CD4-positive, alpha-beta memory T cell (primary cell): ENCODE measurements around the gene CELF5. TPM values are rescaled to one million over a fixed set of nuclear protein-coding genes. Genes with fewer than 3 reads are reported as not detected.
"Not testable (repeated sequence)": the region's sequence is repeated elsewhere in the genome, so short reads cannot be mapped to it uniquely, and the experiment has no call there.

ENCODE experiments used
- CTCF ChIA-PET: fragments of 350-600 bp; sonication (Branson Sonifier 250); formaldehyde crosslinking; loops from one replicate; lab custom pipeline; 2021; ENCODE audit warnings: inconsistent platforms; ENCODE audit not compliant: partially characterized antibody; lab: Charles Lee
- POLR2A ChIA-PET: fragments of 350-600 bp; sonication (Branson Sonifier 250); formaldehyde crosslinking; loops from one replicate; lab custom pipeline; 2021; ENCODE audit not compliant: partially characterized antibody; lab: Charles Lee
- DNase-seq, 5 donors: peaks; one replicate each; pipeline versions ENCODE4 v3.0.0 to v3.0.0-alpha.2; 2020 to 2022; ENCODE audit warnings: mixed read lengths in 1 of 5
- H3K27ac ChIP-seq: one replicate; pipeline ENCODE4 v1.7.0; 2013; ENCODE audit warnings: low read depth, low read length
- H3K27me3 ChIP-seq: 2 replicates; pipeline ENCODE4 v1.7.0; 2013; ENCODE audit warnings: mild to moderate bottlenecking, low read length, moderate library complexity; ENCODE audit not compliant: insufficient read depth
- H3K36me3 ChIP-seq: 2 replicates; pipeline ENCODE4 v1.7.0; 2013; ENCODE audit warnings: mild to moderate bottlenecking, low read length, moderate library complexity; ENCODE audit not compliant: insufficient read depth
- H3K4me1 ChIP-seq: 2 replicates; pipeline ENCODE4 v1.7.0; 2013; ENCODE audit warnings: mild to moderate bottlenecking, low read length, moderate library complexity; ENCODE audit not compliant: insufficient read depth
- H3K4me3 ChIP-seq, 2 donors: one replicate each; pipeline ENCODE4 v1.7.0; 2013; ENCODE audit warnings: low read length in 2 of 2, mild to moderate bottlenecking in 1 of 2
- H3K9me3 ChIP-seq, 2 donors: one replicate each; pipeline ENCODE4 v1.7.0; 2013; ENCODE audit warnings: low read length in 2 of 2, control low read depth in 1 of 2; ENCODE audit not compliant: control insufficient read depth in 1 of 2
- H3K27ac Mint-ChIP-seq, 7 donors: one replicate each; pipeline ENCODE4 v1.8.0; 2020 to 2021; ENCODE audit warnings: mixed read lengths in 7 of 7, mild to moderate bottlenecking in 6 of 7, inconsistent platforms in 3 of 7, moderate library complexity in 3 of 7
- H3K27me3 Mint-ChIP-seq, 2 donors: one replicate each; pipeline ENCODE4 v1.8.0; 2020 to 2021; ENCODE audit warnings: mixed read lengths in 2 of 2
- H3K36me3 Mint-ChIP-seq, 2 donors: one replicate each; pipeline ENCODE4 v1.8.0; 2020 to 2021; ENCODE audit warnings: mixed read lengths in 2 of 2, inconsistent platforms in 1 of 2, mild to moderate bottlenecking in 1 of 2
- H3K4me1 Mint-ChIP-seq, 4 donors: one replicate each; pipeline ENCODE4 v1.8.0; 2020 to 2021; ENCODE audit warnings: mixed read lengths in 4 of 4, mild to moderate bottlenecking in 1 of 4
- H3K4me3 Mint-ChIP-seq, 8 donors: one replicate each; pipeline ENCODE4 v1.8.0; 2020 to 2021; ENCODE audit warnings: mixed read lengths in 8 of 8, mild to moderate bottlenecking in 7 of 8, moderate library complexity in 6 of 8, inconsistent platforms in 3 of 8
- H3K9me3 Mint-ChIP-seq, 8 donors: one replicate each; pipeline ENCODE4 v1.8.0; 2020 to 2021; ENCODE audit warnings: mixed read lengths in 8 of 8, mild to moderate bottlenecking in 5 of 8, inconsistent platforms in 3 of 8, moderate library complexity in 1 of 8
- intact Hi-C: fragments of 100-400 bp; cut with micrococcal nuclease; formaldehyde crosslinking; loops from one replicate; pipeline ENCODE4 v1.15.1; 2023
- polyA plus RNA-seq, 2 donors: library from polyadenylated mRNA; unstranded; fragments of 300-500 nt; fragmentation: Illumina TruSeq; gene quantifications; one replicate each; pipeline ENCODE4 v1.2.3, GENCODE V29; 2021
- total RNA-seq, 2 experiments: library from RNA; stranded (reverse); gene quantifications; one replicate each; pipeline ENCODE4 v1.2.3, GENCODE V29; 2021

CELF5 gene
- total and polyA plus RNA-seq, 4 experiments from 2014 or later: 0.32 to 0.64 (median 0.44) TPM; not detected in 1

GRCh38 chr19:3233831-3234230 is 9.4 kb downstream of the CELF5 start:
- Mint-ChIP-seq H3K27ac (no peak overlapping the region), H3K4me3 (no peak overlapping the region), H3K9me3 (peaks cover 0 to 4% (median 0%) of the 10 kb centered on the region in 8 donors), H3K36me3 (no peaks in the 10 kb centered on the region), H3K4me1 (no peaks in the 10 kb centered on the region), H3K27me3 (peaks cover 7 to 16% of the 10 kb centered on the region in 2 donors)
- intact Hi-C loops: no loop called here
- H3K27ac ChIP-seq: no peak overlapping the region
- ChIA-PET POLR2A (no interaction called here), CTCF (no interaction called here)
- no peak for DNase-seq
- no peaks in the 10 kb centered on the region for H3K9me3 ChIP-seq
- H3K36me3 ChIP-seq: no peaks in the 10 kb centered on the region
- H3K4me1 ChIP-seq: no peaks in the 10 kb centered on the region
- H3K27me3 ChIP-seq: no peaks in the 10 kb centered on the region
- H3K4me3 ChIP-seq: no peak overlapping the region

- ChIA-PET CTCF (interaction anchor here (1.0 kb wide), 1 partner anchor 11 kb away, joined by 3 read pairs; no protein-coding TSS in a partner anchor), POLR2A (no interaction called here)
- Histone ChIP-seq H3K27me3 (no peaks in the 10 kb centered on the region), H3K9me3 (no peaks in the 10 kb centered on the region), H3K27ac (no peak overlapping the region), H3K4me1 (no peaks in the 10 kb centered on the region), H3K36me3 (no peaks in the 10 kb centered on the region), H3K4me3 (no peak overlapping the region)
- peaks cover 0 to 4% (median 0%) of the 10 kb centered on the region in 8 donors for H3K9me3 Mint-ChIP-seq
- H3K4me1 Mint-ChIP-seq: no peaks in the 10 kb centered on the region
- H3K4me3 Mint-ChIP-seq: no peak overlapping the region
- H3K36me3 Mint-ChIP-seq: no peaks in the 10 kb centered on the region
- H3K27ac Mint-ChIP-seq: no peak overlapping the region
- intact Hi-C loops: no loop called here
- H3K27me3 Mint-ChIP-seq: peaks cover 2 to 13% of the 10 kb centered on the region in 2 donors
- DNase-seq: no peak
These were observed 10.3 kb downstream of the CELF5 start for GRCh38 chr19:3234800-3235199.

GRCh38 chr19:3235604-3236003 is 11.1 kb downstream of the CELF5 start:
- H3K4me3 Mint-ChIP-seq, H3K9me3 Mint-ChIP-seq, POLR2A ChIA-PET, intact Hi-C loops, H3K27ac Mint-ChIP-seq, DNase-seq, H3K4me3 ChIP-seq, H3K9me3 ChIP-seq, H3K36me3 ChIP-seq, H3K4me1 Mint-ChIP-seq, H3K4me1 ChIP-seq, H3K27ac ChIP-seq, H3K27me3 ChIP-seq, H3K36me3 Mint-ChIP-seq: not testable (repeated sequence)
- H3K27me3 Mint-ChIP-seq: peaks cover 2 to 13% of the 10 kb centered on the region in 2 donors
- CTCF ChIA-PET: interaction anchor here (1.0 kb wide), 1 partner anchor 12 kb away, joined by 3 read pairs; no protein-coding TSS in a partner anchor

- Mint-ChIP-seq H3K36me3 (no peaks in the 10 kb centered on the region), H3K4me3 (no peak overlapping the region), H3K27ac (no peak overlapping the region), H3K4me1 (no peaks in the 10 kb centered on the region), H3K27me3 (peaks cover 2 to 13% of the 10 kb centered on the region in 2 donors), H3K9me3 (peaks cover 0 to 4% (median 0%) of the 10 kb centered on the region in 8 donors)
- Histone ChIP-seq H3K27ac (no peak overlapping the region), H3K27me3 (no peaks in the 10 kb centered on the region), H3K9me3 (no peaks in the 10 kb centered on the region), H3K36me3 (no peaks in the 10 kb centered on the region), H3K4me3 (no peak overlapping the region), H3K4me1 (no peaks in the 10 kb centered on the region)
- ChIA-PET POLR2A (no interaction called here), CTCF (no interaction called here)
- intact Hi-C loops: no loop called here
- DNase-seq: no peak
These were observed 11.8 kb downstream of the CELF5 start for GRCh38 chr19:3236272-3236671.

GRCh38 chr19:3238066-3238561 is 13.7 kb downstream of the CELF5 start:
- Histone ChIP-seq H3K36me3 (no peaks in the 10 kb centered on the region), H3K27me3 (no peaks in the 10 kb centered on the region), H3K4me3 (no peak overlapping the region), H3K27ac (no peak overlapping the region), H3K4me1 (no peaks in the 10 kb centered on the region), H3K9me3 (no peaks in the 10 kb centered on the region)
- no peak overlapping the region for H3K27ac Mint-ChIP-seq
- H3K4me3 Mint-ChIP-seq: no peak overlapping the region
- peaks cover 0 to 4% (median 0%) of the 10 kb centered on the region in 8 donors for H3K9me3 Mint-ChIP-seq
- POLR2A ChIA-PET: no interaction called here
- no peaks in the 10 kb centered on the region for H3K36me3 Mint-ChIP-seq
- DNase-seq: no peak
- H3K27me3 Mint-ChIP-seq: peaks cover 0 to 9% of the 10 kb centered on the region in 2 donors
- CTCF ChIA-PET: no interaction called here
- intact Hi-C loops: no loop called here
- H3K4me1 Mint-ChIP-seq: no peaks in the 10 kb centered on the region

GRCh38 chr19:3239367-3239766 is 14.9 kb downstream of the CELF5 start:
- no peaks in the 10 kb centered on the region for H3K27me3 ChIP-seq
- ChIA-PET POLR2A (no interaction called here), CTCF (no interaction called here)
- no peak overlapping the region for H3K27ac ChIP-seq
- Mint-ChIP-seq H3K36me3 (no peaks in the 10 kb centered on the region), H3K9me3 (peaks cover 0 to 3% (median 0%) of the 10 kb centered on the region in 8 donors), H3K4me1 (no peaks in the 10 kb centered on the region), H3K4me3 (no peak overlapping the region), H3K27ac (no peak overlapping the region), H3K27me3 (peaks cover 0 to 4% of the 10 kb centered on the region in 2 donors)
- intact Hi-C loops: no loop called here
- H3K36me3 ChIP-seq: no peaks in the 10 kb centered on the region
- DNase-seq: no peak
- H3K9me3 ChIP-seq: no peaks in the 10 kb centered on the region
- H3K4me3 ChIP-seq: no peak overlapping the region
- no peaks in the 10 kb centered on the region for H3K4me1 ChIP-seq

- Mint-ChIP-seq H3K9me3 (no peaks in the 10 kb centered on the region), H3K36me3 (no peaks in the 10 kb centered on the region), H3K4me1 (no peaks in the 10 kb centered on the region), H3K27me3 (peaks cover 0 to 2% of the 10 kb centered on the region in 2 donors), H3K27ac (no peak overlapping the region), H3K4me3 (no peak overlapping the region)
- ChIA-PET POLR2A (no interaction called here), CTCF (no interaction called here)
- no peaks in the 10 kb centered on the region for H3K27me3 ChIP-seq
- DNase-seq: peak; percentile 42 to 58 (median 47)
- no peak overlapping the region for H3K4me3 ChIP-seq
- intact Hi-C loops: no loop called here
- no peaks in the 10 kb centered on the region for H3K9me3 ChIP-seq
- no peak overlapping the region for H3K27ac ChIP-seq
- H3K4me1 ChIP-seq: no peaks in the 10 kb centered on the region
- H3K36me3 ChIP-seq: no peaks in the 10 kb centered on the region
These were observed 19.6 kb downstream of the CELF5 start for GRCh38 chr19:3243819-3244700.
